NCI-H69 (cell line): Measurements from ENCODE around the gene PIN1.
"Not testable (repeated sequence)": the region's sequence is repeated elsewhere in the genome, so short reads cannot be mapped to it uniquely, and the experiment has no call there.

Source experiments
- DNase-seq: peaks from one replicate; lab custom pipeline; 2025; lab: John Stamatoyannopoulos, UW

PIN1 gene

DNA sequence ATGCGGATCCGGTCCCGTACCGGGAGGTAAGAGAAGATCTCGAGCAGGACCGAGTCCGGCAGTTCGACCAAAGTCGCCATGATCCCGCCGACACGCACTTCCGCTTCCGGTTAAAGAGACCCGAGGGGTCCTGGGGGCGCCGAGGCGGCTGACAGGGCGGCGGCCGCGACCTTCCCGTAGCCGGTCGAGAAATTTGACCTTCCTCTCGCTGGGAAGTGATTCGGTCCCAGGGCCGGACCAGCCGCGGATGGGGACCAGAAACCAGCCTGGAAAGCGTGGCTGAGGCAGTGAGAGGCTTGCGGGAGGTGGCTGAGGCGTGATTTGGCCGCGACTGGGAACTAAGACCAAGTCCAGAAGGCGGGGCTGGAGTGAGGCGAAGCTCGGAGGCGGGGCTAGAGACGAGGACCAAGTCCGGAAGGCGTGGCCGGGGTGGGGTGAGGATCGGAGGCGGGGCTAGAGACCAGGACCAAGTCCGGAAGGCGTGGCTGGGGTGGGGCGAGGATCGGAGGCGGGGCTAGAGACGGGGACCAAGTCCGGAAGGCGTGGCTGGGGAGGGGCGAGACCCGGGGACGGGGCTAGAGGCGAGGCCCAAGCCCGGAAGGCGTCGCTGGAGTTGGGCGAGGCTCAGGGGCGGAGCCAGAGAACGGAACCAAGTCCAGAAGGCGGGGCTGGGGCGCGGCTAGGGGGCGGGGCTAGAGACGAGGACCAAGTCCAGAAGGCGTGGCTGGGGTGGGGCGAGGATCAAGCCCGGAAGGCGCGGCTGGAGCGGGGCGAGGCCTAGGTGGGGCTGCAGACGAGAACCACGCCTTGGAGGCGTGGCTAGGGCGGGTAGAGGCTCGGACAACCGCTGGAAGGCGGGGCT, 16.2 kb upstream of the PIN1 start, which contains the start of gene FBXL12:
FBXL12 (minus strand) TSS at position 346 of the 862 bp plus-strand sequence; CDS start at position 80, 266 bp downstream.
- peak; percentile 100 for DNase-seq

GRCh38 chr19:9819596-9819909, 15.6 kb upstream of the PIN1 start:
- no peak for DNase-seq

GRCh38 chr19:9820034-9820433, 15.1 kb upstream of the PIN1 start:
- DNase-seq: not testable (repeated sequence)

- no peak for DNase-seq
Measured at GRCh38 chr19:9823816-9824215, 11.3 kb upstream of the PIN1 start.

- peak; percentile 95 for DNase-seq
Measured at GRCh38 chr19:9827289-9828238, 7.6 kb upstream of the PIN1 start, which contains the start of gene UBL5. Gene UBL5, plus strand, starts transcription at chr19:9827918. Its CDS starts 420 bp downstream, at chr19:9828338.

GRCh38 chr19:9828551-9829063, 6.5 kb upstream of the PIN1 start:
- DNase-seq: no peak

DNA sequence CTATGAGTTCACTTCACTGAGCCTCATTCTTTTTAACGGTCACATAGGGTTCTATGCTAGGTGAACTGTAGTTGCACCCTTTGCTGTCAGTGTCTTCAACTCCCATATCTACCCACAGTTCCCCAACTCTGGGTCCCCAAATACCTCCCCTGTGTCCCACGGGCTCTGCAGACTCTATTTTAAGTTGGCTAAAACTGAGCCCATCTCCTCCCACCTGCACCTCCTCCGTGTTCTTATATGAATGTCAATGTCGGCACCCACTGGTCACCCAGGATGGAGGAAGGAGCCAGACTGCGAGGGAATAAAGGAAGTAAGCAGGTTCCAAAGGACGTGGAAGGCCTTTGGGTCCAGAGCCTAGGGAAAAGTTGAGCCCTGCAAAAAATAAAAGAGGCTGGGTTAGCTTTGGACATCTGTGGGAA, 802 bp upstream of the PIN1 start:
- DNase-seq: no peak

DNA sequence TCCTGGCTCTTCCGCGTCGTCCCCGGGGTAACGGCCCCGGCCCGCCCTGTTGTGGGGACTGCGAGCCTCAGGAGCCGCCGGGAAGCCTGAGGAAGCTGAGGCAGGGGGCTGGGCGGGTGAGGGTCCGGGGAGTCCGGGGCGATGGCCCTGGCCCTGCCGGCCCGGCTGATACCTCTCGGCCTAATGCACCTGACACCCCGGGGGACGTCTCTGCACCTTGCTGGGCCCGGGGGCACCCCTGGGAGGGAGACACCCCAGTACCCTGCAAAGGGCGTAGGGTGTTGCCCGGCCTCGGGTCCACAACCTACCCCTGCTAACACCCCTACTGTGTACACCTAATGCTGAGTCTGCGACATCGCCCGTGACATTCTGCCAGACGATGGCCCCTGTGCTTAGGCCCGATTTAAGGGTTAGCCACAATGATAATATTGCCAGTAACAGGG, 410 bp downstream of the PIN1 start:
- DNase-seq: no peak

DNA sequence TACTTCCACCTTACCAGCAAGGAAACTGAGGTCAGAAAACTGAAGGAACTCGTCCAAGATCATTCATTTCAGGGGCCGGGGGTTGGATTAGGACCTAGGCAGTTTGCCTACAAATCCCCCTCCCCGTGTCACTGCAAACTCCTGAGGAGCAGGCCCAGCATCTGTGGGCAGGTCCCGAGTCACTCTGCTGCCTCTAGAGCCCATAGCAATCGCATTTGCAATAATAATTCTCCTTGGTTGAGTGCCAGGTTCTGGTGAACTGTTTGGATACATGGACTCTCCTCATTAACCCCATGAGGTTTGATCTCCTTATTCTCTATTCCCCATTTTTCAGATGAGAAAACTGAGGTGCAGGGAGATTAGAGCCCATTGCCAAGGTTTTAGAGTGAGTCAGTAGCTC, 903 bp downstream of the PIN1 start:
- DNase-seq: peak; percentile 44

DNA sequence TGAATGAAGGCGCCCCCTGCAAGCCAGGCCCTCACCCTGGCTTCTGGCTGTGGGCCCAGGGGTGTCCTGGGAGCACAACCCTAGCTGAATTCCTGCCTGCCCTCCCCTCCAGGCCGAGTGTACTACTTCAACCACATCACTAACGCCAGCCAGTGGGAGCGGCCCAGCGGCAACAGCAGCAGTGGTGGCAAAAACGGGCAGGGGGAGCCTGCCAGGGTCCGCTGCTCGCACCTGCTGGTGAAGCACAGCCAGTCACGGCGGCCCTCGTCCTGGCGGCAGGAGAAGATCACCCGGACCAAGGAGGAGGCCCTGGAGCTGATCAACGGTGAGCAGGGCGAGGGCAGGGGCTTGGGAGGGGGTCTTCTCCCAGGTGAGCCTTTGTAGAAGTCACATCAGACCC, 3.2 kb downstream of the PIN1 start:
- DNase-seq: no peak

DNA sequence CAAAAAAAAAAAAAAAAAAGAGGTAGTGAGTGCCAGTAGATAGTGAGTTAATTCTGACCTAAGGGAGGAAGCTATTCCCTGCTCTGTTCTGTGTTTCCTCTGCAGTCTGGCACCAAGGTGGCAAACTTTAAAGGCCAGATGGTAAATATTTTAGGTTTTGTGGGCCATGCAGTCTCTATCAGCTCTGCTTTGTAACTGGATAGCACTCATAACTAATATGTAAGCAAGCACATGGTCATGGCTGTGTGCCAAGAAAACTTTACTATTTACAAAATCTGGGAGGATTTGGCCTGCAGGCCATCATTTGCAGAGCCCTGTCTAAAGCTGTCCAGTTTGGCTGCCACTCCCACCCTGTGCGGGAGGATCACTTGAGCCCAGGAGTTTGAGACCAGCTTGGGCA, 4.3 kb downstream of the PIN1 start:
- DNase-seq: peak; percentile 59

DNA sequence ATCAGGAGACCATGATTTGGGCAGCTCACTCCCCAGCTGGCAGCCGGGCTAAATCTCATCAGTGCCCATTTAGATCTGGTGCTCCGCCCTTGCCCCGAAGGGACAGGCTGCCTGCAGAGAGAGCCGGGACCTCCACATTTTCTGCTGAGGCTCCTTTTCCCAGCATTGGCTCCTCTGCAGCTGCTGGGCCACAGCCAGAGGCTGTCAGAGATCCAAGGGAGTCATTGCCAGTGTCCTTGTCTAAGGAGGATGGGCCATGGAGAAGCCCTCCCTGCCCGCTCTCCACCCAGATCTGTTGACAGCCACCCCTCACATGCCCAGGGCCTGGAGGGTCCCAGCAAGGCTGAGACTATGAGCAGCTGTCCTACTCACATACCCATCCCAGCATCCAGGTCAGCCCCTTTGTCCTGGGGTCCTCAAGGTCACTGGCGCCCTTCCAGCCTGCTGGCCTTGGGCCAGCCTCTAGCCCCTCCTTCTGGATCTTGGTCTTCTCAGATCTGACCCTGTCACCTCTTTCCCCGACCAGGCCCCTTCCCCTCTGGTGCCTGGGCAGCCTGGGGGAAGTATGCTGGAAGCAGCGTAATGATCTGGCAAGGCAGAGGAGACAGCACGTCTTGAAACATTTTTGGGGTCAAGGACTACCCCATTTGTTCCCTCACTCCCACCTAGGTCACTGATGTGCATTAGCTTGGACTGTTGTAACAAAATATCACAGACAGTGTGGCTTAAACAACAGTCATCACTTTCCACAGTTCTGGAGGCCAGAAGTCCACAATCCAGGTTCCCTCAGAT, 7.9 kb downstream of the PIN1 start:
- no peak for DNase-seq

DNA sequence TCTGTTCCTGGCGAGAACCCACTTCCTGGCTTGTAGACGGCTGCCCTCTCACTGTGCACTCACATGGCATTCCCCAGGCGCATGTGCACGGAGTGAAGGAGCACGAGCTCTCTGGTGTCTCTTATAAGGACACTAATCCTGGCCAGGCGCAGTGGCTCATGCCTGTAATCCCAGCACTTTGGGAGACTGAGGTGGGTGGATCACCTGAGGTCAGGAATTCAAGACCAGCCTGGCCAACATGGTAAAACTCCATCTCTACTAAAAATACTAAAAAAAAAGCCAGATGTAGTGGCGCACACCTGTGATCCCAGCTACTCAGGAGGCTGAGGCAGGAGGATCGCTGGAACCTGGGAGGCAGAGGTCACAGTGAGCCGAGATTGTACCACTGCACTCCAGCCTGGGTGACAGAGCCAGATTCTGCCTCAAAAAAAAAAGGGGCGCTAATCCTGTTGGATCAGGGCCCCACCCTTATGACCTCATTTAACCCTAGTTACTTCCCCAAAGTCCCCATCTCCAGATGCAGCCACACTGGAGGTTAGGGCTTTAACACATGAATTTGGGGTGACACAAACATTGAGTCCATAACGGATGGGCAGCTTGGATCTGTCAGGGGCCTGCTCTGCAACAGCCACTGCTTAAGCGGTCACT, 8.6 kb downstream of the PIN1 start:
- DNase-seq: not testable (repeated sequence)

- DNase-seq: peak; percentile 28
Measured at GRCh38 chr19:9847087-9847671, 12.1 kb downstream of the PIN1 start.

- DNase-seq: peak; percentile 45
Measured at GRCh38 chr19:9848060-9848459, 12.9 kb downstream of the PIN1 start.

DNA sequence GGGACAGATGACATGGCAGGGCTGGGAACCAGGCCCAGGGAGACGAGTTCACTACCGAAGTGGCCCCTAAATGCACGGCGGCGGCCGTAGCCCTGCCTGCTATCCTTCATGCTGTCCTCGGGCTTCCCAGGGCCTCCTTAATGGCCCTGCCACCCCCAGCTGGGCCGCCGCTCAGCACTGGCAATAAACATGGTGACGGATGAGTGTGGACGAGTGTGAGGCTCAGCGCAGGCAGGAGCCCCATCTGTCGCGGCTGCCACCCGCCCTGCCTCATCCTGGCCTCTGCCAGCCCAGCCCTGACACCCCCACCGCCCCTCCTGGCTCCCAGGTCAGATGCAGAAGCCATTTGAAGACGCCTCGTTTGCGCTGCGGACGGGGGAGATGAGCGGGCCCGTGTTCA, 13.6 kb downstream of the PIN1 start:
- peak; percentile 51 for DNase-seq

GRCh38 chr19:9849791-9850190, 14.7 kb downstream of the PIN1 start:
- no peak for DNase-seq

DNA sequence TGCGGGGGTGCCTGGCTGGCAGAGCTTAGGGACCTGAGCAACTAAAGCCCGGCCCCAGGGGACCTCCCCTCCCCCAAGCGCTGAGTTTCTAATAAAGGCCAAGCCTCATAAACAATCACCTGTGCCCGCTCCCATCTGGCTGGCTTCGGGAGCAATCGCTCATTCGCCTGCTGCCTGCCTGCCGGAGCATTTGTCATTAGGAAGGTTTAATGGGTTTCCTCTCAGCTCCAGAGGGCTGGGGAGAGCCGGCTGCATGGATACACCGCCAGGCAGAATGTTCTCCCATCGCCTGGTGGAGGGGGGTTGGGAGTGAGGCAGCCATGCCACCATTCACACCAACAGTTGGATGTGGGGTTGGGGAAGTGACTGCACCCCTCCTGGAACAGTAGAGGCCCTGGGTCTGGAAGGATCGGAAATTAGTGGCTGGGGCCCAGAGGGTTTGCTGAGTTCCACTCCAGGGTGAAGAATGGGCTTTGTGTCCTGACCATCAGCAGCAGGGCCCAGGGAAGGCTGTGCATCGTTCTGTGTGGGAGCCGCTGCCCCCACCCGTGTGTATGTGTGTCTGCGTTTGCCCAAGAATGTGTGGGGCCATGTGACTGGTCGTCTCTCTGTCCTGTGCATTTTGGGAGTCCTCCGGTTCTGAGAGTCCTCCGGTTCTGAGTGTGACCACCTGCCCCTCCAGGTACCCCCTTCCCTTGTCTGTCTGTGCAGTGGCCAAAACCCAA, 15.3 kb downstream of the PIN1 start:
- DNase-seq: peak; percentile 82

GRCh38 chr19:9854282-9854846, 19.2 kb downstream of the PIN1 start:
- DNase-seq: no peak

DNA sequence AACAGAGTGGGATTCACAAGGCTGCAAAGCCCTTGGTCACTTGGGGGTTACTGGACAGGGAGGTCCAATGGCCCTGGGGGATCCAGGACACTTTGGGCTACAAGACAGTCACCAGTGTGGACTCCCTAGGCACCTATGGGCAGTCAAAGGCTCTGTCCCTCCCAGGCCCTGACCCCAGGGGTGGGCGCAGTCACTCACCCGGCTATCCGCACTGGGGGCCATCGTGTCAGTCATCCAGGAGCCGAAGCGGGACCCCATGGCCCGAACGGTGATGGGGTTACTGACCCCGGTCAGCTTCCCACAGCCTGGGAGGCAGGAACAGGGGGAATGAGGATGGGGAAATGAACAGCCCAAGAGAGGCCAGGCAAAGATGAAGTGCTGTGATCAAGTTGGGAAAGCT, 21.5 kb downstream of the PIN1 start:
- no peak for DNase-seq
